ENCODE data around the gene NPW.

The NPW gene

DNA sequence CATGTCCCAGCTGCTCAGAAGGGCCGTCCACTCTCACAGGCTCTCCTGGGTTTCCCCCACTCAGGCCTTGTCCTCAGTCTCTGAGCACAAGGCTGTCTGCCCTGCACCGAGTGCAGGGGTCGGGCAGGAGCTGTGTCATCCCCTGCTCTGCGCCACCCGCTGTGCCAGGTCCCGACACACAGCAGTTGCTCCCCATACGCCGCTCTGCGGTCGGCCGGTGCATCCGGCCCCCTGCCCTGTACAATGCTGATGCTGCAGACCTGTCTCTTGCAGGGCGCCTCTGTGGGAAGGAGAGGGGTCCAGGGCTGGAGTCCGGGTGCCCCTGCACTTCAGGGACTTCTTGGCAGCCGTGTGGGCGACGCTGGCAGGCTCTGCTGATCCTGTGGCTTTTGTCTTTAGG lies 34.3 kb downstream of the NPW start:
- DNase-seq (ENCODE audit: low spot score): no peak

DNA sequence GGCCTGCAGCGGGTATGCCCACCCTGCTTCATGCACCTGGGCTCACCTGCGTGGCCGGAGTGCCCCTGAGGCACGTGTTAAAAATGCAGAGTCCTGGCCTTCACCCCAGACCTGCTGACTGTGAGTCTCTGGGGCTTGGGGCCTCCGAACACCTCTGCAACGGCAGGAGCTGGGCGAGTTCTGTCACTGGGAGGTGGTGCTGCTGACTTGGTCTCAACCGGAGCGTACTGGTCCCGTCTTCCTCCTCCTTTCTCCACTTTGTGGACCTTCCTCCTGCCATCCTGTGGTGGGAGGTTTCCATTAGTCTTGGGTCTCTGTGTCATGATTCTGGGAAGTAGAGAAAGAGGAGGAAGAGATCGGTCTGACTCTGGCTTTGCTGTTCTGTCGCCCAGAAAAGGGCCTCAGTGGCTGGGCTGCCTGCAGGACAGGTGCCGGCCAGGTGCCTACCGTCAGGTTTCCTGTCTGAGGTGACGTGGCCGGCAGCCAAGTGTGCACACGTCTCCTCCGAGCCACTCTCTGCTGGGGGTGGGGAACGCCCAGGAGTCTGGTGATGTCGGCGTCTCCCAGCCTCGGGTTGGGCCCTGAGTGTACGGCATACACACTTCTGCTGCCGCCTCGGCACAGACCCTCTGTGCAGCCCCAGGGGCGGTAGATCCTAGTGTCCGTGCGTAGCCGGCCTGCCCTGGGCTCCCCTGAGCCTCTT lies 35.1 kb downstream of the NPW start:
- no peak for DNase-seq (ENCODE audit: low spot score)

DNA sequence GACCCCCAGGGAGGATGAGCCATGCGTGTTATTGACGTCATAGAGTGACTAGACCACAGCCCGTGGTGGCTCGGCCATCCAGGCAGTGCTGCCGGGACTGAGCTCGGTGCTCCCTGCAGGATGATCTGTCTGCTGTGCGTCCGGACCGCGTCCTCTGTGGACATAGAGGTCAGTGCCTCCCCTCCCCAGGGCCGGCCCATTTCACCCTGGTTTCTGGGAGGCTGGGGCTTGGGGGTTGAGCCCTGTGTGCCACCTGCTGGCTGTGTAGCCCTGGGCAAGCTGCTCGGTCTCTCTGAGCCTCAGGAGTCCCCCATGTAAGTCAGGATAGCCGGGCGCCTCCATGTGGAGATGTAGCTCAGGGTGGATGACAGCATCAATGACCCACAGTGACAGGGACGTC lies 36.5 kb downstream of the NPW start:
- DNase-seq (ENCODE audit: low spot score): no peak

DNA sequence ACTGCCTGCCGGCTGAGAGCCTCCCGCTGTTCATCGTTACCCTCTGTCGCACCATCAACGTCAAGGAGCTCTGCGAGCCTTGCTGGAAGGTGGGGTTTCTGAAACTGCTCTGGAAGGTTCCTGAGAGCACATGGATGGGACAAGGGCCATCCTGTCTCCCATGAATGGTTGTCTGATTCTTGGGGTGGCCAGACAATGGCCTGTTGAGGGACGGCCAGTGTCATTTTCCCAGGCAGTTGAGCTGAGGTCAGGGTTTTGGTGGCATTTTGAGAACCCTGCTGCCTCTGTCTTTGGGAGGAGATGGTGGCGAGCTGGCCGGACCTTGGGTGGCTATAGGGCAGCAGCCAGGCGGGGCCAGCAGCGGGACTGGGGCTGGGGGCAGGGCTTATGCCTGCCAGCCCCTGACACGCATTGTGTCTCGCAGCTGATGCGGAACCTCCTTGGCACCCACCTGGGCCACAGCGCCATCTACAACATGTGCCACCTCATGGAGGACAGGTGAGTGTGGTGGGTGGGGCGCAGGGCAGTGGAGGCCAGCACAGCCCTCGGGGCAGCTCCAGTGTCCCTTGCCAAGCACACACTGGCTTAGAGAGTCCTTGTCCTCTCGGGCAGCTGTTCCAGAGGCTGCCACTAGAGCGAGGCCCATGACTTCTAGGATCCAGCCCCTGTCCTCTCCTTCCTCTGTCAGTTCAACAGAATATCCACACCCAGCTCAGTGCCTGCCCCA lies 37.3 kb downstream of the NPW start:
- no peak for DNase-seq (ENCODE audit: low spot score)

DNA sequence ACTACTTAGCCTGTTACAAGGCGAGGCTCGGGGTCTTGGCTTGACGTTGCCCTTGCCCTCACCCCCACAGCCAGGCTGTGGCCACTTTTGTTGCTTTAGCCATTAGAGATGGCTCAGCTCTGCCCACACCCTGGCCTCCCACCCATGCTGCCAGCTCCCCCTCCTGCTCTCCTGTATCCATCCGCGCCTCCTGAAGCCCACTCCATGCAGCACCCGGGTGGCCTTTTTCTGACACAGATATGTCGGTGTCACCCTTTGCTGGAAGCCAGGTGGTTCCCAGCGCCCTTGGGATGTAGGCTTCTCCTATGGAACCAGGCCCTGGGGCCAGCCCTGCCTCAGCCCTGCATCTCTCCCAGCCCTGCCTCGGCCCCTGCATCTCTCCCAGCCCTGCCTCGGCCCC lies 37.9 kb downstream of the NPW start:
- DNase-seq (ENCODE audit: low spot score): no peak

DNA sequence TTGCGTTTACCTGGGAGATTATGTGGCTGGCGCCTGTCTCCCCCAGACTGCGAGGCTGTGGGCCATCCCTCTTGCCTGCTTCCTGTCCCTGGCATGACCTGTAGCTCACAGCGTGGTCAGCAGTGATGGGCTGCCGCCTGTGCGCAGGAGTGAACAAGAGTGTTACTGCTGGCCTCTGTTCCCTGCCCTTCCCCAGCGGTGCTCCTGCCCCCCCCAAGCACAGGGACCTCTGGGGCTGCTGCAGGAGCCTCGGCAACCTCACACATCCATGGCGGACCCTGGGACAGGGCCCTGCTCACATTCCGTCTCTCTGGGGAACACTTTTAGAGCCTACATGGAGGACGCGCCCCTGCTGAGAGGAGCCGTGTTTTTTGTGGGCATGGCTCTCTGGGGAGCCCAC lies 38.8 kb downstream of the NPW start:
- no peak for DNase-seq (ENCODE audit: low spot score)

DNA sequence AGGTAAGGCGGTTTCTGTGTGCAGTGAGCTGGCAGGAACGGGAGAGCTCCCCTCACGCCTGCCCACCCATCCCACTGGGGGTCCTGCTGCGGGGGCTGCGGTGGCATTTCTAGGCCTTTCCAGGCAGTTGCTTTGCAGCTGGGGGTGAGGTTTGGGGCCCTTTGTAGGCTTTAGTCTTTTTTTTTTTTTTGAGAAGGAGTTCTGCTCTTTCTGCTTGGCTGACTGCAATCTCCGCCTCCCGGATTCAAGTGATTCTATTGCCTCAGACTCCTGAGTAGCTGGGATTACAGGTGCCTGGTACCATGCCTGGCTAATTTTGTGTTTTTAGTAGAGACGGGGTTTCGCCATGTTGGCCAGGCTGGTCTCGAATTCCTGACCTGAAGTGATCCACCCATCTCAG lies 39.3 kb downstream of the NPW start:
- DNase-seq (ENCODE audit: low spot score): no peak

DNA sequence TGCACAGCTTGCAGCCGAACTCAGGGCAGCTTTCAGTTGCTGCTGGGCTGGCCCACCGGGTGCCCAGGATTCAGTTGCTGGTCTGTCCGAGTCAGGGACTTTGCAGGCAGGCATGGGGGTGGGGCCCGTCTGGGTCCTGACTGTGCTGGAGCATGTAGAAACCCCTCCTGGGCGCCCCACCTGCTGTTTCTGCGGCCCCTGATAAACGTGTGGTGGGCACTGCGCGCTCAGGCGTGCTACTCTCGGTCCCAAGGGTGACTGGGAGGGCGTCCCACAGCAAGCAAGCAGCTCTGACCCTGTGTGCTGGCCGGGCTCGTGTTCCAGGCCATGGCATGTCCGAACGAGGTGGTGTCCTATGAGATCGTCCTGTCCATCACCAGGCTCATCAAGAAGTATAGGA lies 40.8 kb downstream of the NPW start:
- DNase-seq (ENCODE audit: low spot score): no peak

DNA sequence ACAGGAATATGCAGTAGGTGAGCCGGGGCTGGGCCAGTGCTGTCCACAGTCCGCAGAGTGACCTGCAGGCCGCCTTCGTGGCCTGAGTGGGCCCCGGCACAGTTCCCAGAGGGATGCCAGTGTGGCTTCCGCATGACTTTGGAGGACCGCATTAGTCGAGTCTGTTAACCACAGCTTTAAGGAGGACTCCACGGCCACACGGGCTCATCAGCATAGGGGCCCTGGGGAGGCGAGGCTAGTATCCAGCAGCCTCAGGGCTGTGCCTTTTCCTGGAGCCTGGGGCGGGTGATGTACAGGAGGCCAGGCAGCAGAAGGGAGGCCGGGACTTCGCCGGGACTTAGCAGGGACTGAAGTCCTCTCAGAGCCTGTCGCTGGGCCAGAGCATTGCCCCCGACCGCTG lies 41.4 kb downstream of the NPW start:
- no peak for DNase-seq (ENCODE audit: low spot score)

DNA sequence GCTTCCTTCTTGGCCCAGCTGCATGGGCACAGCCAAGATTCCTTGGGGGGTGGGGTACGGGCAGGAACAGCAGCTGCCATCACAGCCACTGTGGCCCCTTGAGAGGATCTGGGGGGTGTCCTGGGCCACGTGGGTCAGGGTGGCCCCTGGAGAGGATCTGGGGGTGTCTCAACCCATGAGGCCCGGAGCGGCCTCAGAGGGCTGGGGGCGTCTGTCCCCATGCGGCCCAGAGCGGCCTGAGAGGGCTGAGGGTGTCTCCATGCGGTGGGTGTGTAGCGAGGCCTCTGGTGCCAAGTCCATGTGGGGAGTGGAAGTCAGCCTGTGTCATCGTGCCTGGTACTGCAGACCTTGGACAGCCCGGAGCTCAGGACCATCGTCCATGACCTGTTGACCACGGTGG lies 41.9 kb downstream of the NPW start:
- no peak for DNase-seq (ENCODE audit: low spot score)

DNA sequence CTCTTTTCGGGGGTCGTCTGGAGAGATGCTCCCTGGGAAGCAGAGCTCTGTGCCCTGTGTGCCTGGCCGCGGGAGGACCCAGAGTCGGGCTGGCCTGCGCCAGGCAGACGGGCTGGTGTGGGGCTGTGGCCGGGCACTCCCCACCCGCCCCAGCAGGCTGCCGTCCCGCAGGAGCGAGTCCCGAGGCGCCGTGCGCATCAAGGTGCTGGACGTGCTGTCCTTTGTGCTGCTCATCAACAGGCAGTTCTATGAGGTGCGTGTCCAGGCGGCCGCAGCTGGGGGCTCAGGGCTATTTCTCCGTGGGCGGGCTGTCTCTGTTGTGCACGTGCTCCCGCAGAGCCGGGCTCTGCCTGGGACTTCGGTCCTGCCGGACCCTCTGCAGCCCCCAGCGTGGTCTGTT lies 43.2 kb downstream of the NPW start:
- DNase-seq (ENCODE audit: low spot score): no peak

DNA sequence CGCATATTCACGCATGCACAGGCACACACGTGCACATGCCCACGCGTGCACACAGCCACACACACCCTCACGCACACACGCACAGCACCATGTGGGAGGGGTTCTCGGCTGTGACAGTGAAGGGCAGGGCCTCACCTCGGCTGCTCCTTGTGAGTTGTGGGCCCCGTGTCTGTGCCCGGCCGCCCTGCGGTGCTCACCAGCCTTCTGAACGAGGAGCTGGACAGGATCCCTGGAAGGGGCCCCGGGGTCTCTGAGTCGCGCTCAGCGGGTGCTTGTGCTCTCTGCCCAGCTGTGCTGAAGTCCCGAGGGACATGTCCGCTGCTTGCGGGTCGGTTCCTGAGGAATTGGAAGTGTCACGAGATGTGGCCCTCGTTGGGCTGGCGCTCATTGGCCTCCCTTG lies 44.3 kb downstream of the NPW start:
- DNase-seq (ENCODE audit: low spot score): no peak

DNA sequence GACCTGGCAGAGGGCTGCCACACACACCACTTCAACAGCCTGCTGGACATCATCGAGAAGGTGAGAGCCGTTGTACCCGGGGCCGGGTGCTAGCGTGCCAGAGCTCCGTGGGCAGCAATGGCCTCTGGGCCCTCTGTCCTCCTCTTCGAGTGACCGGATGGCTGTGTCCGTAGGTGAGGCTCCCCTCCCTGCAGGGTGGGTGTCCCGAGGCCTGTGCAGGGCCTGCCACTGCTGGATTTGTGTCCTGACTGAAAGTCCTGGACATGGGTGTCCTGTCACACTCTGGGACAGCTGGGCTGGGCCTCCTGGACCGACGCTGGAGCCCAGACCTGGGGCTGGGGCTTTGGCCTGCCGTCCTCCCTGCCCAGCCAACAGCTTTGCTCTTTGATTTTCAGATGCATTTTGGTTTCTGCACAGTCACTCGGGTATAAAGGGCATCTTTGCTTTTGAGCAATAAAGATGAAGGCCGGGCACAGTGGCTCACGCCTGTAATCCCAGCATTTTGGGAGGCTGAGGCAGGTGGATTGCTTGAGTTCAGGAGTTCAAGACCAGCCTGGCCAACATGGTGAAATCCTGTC lies 44.9 kb downstream of the NPW start:
- DNase-seq (ENCODE audit: low spot score): no peak

DNA sequence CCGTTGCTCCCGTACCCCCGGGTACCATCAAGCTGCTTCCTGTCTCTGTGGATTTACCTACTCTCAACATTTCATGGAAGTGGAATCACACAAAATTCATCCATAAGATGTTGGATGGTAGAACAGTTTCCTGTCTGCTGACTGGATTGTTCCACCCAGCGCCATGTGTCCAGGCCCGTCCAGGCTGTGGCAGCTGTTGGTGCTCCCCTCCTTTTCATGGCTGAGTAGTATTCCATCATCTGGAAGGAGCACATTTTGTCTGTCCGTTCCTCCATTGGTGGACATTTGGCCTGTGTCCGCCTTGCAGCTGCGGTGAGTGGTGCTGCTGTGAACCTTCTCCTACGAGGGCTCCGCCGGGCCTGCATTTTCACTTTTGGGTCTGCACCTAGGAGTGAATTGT lies 46.6 kb downstream of the NPW start:
- no peak for DNase-seq (ENCODE audit: low spot score)

Measured in cerebellar cortex (tissue), 1 donor.